Measurements from ENCODE around the gene ZNF195.

ZNF195 gene

GRCh38 chr11:3380706-3381545 is 2.0 kb upstream of the ZNF195 start:
- no peak overlapping the region for H3K4me3 ChIP-seq (ENCODE audit: insufficient read length, low read depth)
- DNase-seq (ENCODE audit: low read depth, low spot score), result no peak

GRCh38 chr11:3375552-3375951 is 3.4 kb downstream of the ZNF195 start:
- DNase-seq (ENCODE audit: low read depth, low spot score), result no peak
- Histone ChIP-seq H3K27me3 (ENCODE audit: insufficient read depth, insufficient read length) (no peaks in the 10 kb centered on the region), H3K4me3 (ENCODE audit: insufficient read length, low read depth) (no peak overlapping the region), H3K4me1 (ENCODE audit: insufficient read depth, insufficient read length) (no peaks in the 10 kb centered on the region), H3K36me3 (ENCODE audit: insufficient read depth, insufficient read length, low read length) (peaks cover 73% of the 10 kb centered on the region), H3K9me3 (ENCODE audit: insufficient read depth, low read length) (peaks cover 36% of the 10 kb centered on the region; the same call in 1 of the 2 replicates), H3K9ac (ENCODE audit: insufficient read length, low read depth) (no peak overlapping the region)
- TF ChIP-seq ZNF274 (IDR thresholded peaks at IDR 0.05; ENCODE audit: low read depth, low read length) (no peak), YY1 (IDR thresholded peaks at IDR 0.05; ENCODE audit: insufficient read depth, insufficient read length) (no peak), SUZ12 (IDR thresholded peaks at IDR 0.05; ENCODE audit: extremely low read depth, insufficient read depth, insufficient read length) (no peak)

More at GRCh38 chr11:3380706-3381545, 2.0 kb upstream of the ZNF195 start:
- TF ChIP-seq YY1 (IDR thresholded peaks at IDR 0.05; ENCODE audit: insufficient read depth, insufficient read length) (no peak), ZNF274 (IDR thresholded peaks at IDR 0.05; ENCODE audit: low read depth, low read length) (no peak), SUZ12 (IDR thresholded peaks at IDR 0.05; ENCODE audit: extremely low read depth, insufficient read depth, insufficient read length) (no peak)
- Histone ChIP-seq H3K27me3 (ENCODE audit: insufficient read depth, insufficient read length) (no peaks in the 10 kb centered on the region), H3K4me1 (ENCODE audit: insufficient read depth, insufficient read length) (no peaks in the 10 kb centered on the region), H3K36me3 (ENCODE audit: insufficient read depth, insufficient read length, low read length) (peaks cover 19% of the 10 kb centered on the region), H3K9ac (ENCODE audit: insufficient read length, low read depth) (no peak overlapping the region), H3K9me3 (ENCODE audit: insufficient read depth, low read length) (peaks cover 17% of the 10 kb centered on the region; the same call in 1 of the 2 replicates)

GRCh38 chr11:3370311-3370870 is 8.6 kb downstream of the ZNF195 start:
- Histone ChIP-seq H3K9me3 (ENCODE audit: insufficient read depth, low read length) (peaks cover 67% of the 10 kb centered on the region), H3K4me1 (ENCODE audit: insufficient read depth, insufficient read length) (no peaks in the 10 kb centered on the region), H3K27me3 (ENCODE audit: insufficient read depth, insufficient read length) (no peaks in the 10 kb centered on the region), H3K4me3 (ENCODE audit: insufficient read length, low read depth) (no peak overlapping the region), H3K36me3 (ENCODE audit: insufficient read depth, insufficient read length, low read length) (peaks cover 97% of the 10 kb centered on the region), H3K9ac (ENCODE audit: insufficient read length, low read depth) (no peak overlapping the region)
- TF ChIP-seq YY1 (IDR thresholded peaks at IDR 0.05; ENCODE audit: insufficient read depth, insufficient read length) (no peak), SUZ12 (IDR thresholded peaks at IDR 0.05; ENCODE audit: extremely low read depth, insufficient read depth, insufficient read length) (no peak), ZNF274 (IDR thresholded peaks at IDR 0.05; ENCODE audit: low read depth, low read length) (no peak)
- no peak for DNase-seq (ENCODE audit: low read depth, low spot score)

GRCh38 chr11:3369366-3369765 is 9.6 kb downstream of the ZNF195 start:
- H3K9ac ChIP-seq (ENCODE audit: insufficient read length, low read depth), result no peak overlapping the region

GRCh38 chr11:3368199-3368598 is 10.7 kb downstream of the ZNF195 start:
- TF ChIP-seq SUZ12 (IDR thresholded peaks at IDR 0.05; ENCODE audit: extremely low read depth, insufficient read depth, insufficient read length), result no peak
- TF ChIP-seq ZNF274 (IDR thresholded peaks at IDR 0.05; ENCODE audit: low read depth, low read length), result no peak
- TF ChIP-seq YY1 (IDR thresholded peaks at IDR 0.05; ENCODE audit: insufficient read depth, insufficient read length), result no peak
- Histone ChIP-seq H3K27me3 (ENCODE audit: insufficient read depth, insufficient read length) (no peaks in the 10 kb centered on the region), H3K36me3 (ENCODE audit: insufficient read depth, insufficient read length, low read length) (peaks cover 98% of the 10 kb centered on the region), H3K9me3 (ENCODE audit: insufficient read depth, low read length) (peaks cover 89% of the 10 kb centered on the region), H3K9ac (ENCODE audit: insufficient read length, low read depth) (no peak overlapping the region), H3K4me3 (ENCODE audit: insufficient read length, low read depth) (no peak overlapping the region), H3K4me1 (ENCODE audit: insufficient read depth, insufficient read length) (no peaks in the 10 kb centered on the region)
- no peak for DNase-seq (ENCODE audit: low read depth, low spot score)

More at GRCh38 chr11:3369366-3369765, 9.6 kb downstream of the ZNF195 start:
- peaks cover 77% of the 10 kb centered on the region for H3K9me3 ChIP-seq (ENCODE audit: insufficient read depth, low read length)
- H3K36me3 ChIP-seq (ENCODE audit: insufficient read depth, insufficient read length, low read length), result peaks cover 98% of the 10 kb centered on the region
- H3K27me3 ChIP-seq (ENCODE audit: insufficient read depth, insufficient read length), result no peaks in the 10 kb centered on the region
- no peak overlapping the region for H3K4me3 ChIP-seq (ENCODE audit: insufficient read length, low read depth)
- TF ChIP-seq YY1 (IDR thresholded peaks at IDR 0.05; ENCODE audit: insufficient read depth, insufficient read length) (no peak), ZNF274 (IDR thresholded peaks at IDR 0.05; ENCODE audit: low read depth, low read length) (no peak), SUZ12 (IDR thresholded peaks at IDR 0.05; ENCODE audit: extremely low read depth, insufficient read depth, insufficient read length) (no peak)
- no peaks in the 10 kb centered on the region for H3K4me1 ChIP-seq (ENCODE audit: insufficient read depth, insufficient read length)
- no peak for DNase-seq (ENCODE audit: low read depth, low spot score)

GRCh38 chr11:3367221-3367620 is 11.7 kb downstream of the ZNF195 start:
- Histone ChIP-seq H3K36me3 (ENCODE audit: insufficient read depth, insufficient read length, low read length) (peaks cover 98% of the 10 kb centered on the region), H3K9ac (ENCODE audit: insufficient read length, low read depth) (no peak overlapping the region), H3K4me1 (ENCODE audit: insufficient read depth, insufficient read length) (no peaks in the 10 kb centered on the region), H3K4me3 (ENCODE audit: insufficient read length, low read depth) (no peak overlapping the region), H3K9me3 (ENCODE audit: insufficient read depth, low read length) (peaks cover 97% of the 10 kb centered on the region), H3K27me3 (ENCODE audit: insufficient read depth, insufficient read length) (no peaks in the 10 kb centered on the region)
- no peak for DNase-seq (ENCODE audit: low read depth, low spot score)
- TF ChIP-seq SUZ12 (IDR thresholded peaks at IDR 0.05; ENCODE audit: extremely low read depth, insufficient read depth, insufficient read length) (no peak), ZNF274 (IDR thresholded peaks at IDR 0.05; ENCODE audit: low read depth, low read length) (no peak), YY1 (IDR thresholded peaks at IDR 0.05; ENCODE audit: insufficient read depth, insufficient read length) (no peak)
